HK-2 (cell line): ENCODE results near the gene MCM9.
"Not testable (repeated sequence)": the region's sequence is repeated elsewhere in the genome, so short reads cannot be mapped to it uniquely, and the experiment has no call there.

Experiments
- DNase-seq: peaks from one replicate; pipeline ENCODE4 v3.0.0-alpha.2; 2018; ENCODE audit not compliant: unreplicated experiment

MCM9 gene

GRCh38 chr6:118768904-118769325 lies 166.0 kb downstream of the MCM9 start:
- DNase-seq: no peak

- DNase-seq: no peak
Observed at GRCh38 chr6:118768441-118768840, 166.5 kb downstream of the MCM9 start.

GRCh38 chr6:118765316-118765715 lies 169.6 kb downstream of the MCM9 start:
- not testable (repeated sequence) for DNase-seq

GRCh38 chr6:118764766-118765165 lies 170.2 kb downstream of the MCM9 start:
- DNase-seq: no peak
